OCI-LY7 (cell line): ENCODE data around the gene PLD1. TPM values are rescaled to one million over a fixed set of nuclear protein-coding genes. Genes with fewer than 3 reads are reported as not detected.

Experiments used
- BruUV-seq: library from RNA; stranded (reverse); fragments of 400-500 nt; replicated peaks from 2 replicates; lab custom pipeline; 2021; lab: Mats Ljungman, UMichigan
- CTCF ChIA-PET: fragments of 300-600 bp; sonication (Branson Sonifier 250); formaldehyde crosslinking; loops from one replicate; lab custom pipeline; 2022; ENCODE audit warnings: antibody characterized with exemption; ENCODE audit not compliant: unreplicated experiment; lab: Charles Lee
- POLR2A ChIA-PET: fragments of 300-600 bp; sonication (Branson Sonifier 250); formaldehyde crosslinking; loops from one replicate; lab custom pipeline; 2022; ENCODE audit warnings: antibody characterized with exemption; lab: Charles Lee
- DNase-seq: peaks from one replicate; pipeline ENCODE4 v3.0.0-alpha.2; 2015; ENCODE audit warnings: low spot score
- H2AFZ ChIP-seq: fragments of 200-600 bp; sonication (generic), shearing (Covaris generic); 2 replicates; pipeline ENCODE4 v1.6.1; 2014; ENCODE audit warnings: mild to moderate bottlenecking, antibody characterized with exemption, low read length, moderate library complexity
- H3K27ac ChIP-seq: fragments of 200-600 bp; sonication (generic); 2 replicates; pipeline ENCODE4 v1.5.1; 2014; ENCODE audit warnings: mixed run types, low read depth, mild to moderate bottlenecking, moderate library complexity, low read length, inconsistent platforms; ENCODE audit not compliant: poor library complexity, severe bottlenecking
- H3K36me3 ChIP-seq: fragments of 200-600 bp; sonication (generic); 2 replicates; pipeline ENCODE4 v1.6.1; 2014; ENCODE audit warnings: mild to moderate bottlenecking, antibody characterized with exemption, low read length, moderate library complexity, mixed read lengths; ENCODE audit not compliant: insufficient read depth
- H3K4me1 ChIP-seq: fragments of 200-600 bp; sonication (generic); 2 replicates; pipeline ENCODE4 v1.5.1; 2014; ENCODE audit warnings: mild to moderate bottlenecking, low read length; ENCODE audit not compliant: insufficient read depth, poor library complexity, severe bottlenecking
- H3K4me2 ChIP-seq: fragments of 200-600 bp; sonication (generic); 2 replicates; pipeline ENCODE4 v1.6.1; 2014; ENCODE audit warnings: mild to moderate bottlenecking, low read length
- H3K4me3 ChIP-seq: fragments of 200-600 bp; sonication (generic); 2 replicates; pipeline ENCODE4 v1.5.1; 2014; ENCODE audit warnings: mild to moderate bottlenecking, low read depth, low read length; ENCODE audit not compliant: poor library complexity, severe bottlenecking
- H3K79me2 ChIP-seq: fragments of 200-600 bp; sonication (generic); 2 replicates; pipeline ENCODE4 v1.6.1; 2016; ENCODE audit warnings: low read depth, mild to moderate bottlenecking, low read length, moderate library complexity, mixed read lengths; ENCODE audit not compliant: insufficient read depth
- H3K9me2 ChIP-seq: fragments of 200-600 bp; sonication (generic); 2 replicates; pipeline ENCODE4 v1.6.1; 2016; ENCODE audit warnings: mild to moderate bottlenecking, low read length, mixed read lengths; ENCODE audit not compliant: insufficient read depth
- H3K9me3 ChIP-seq: fragments of 200-600 bp; sonication (generic); 2 replicates; pipeline ENCODE4 v1.6.1; 2014; ENCODE audit warnings: mild to moderate bottlenecking, mixed run types, low read length, mixed read lengths
- H4K20me1 ChIP-seq: fragments of 200-600 bp; sonication (generic); 2 replicates; pipeline ENCODE4 v1.6.1; 2014; ENCODE audit warnings: mild to moderate bottlenecking, antibody characterized with exemption, low read length, moderate library complexity, mixed read lengths; ENCODE audit not compliant: insufficient read depth
- CTCF ChIP-seq: fragments of 200-600 bp; sonication (generic); conservative IDR thresholded peaks from 2 replicates; pipeline ENCODE4 v1.5.1; 2014; ENCODE audit warnings: mild to moderate bottlenecking, antibody characterized with exemption, low read length, moderate library complexity, mixed read lengths
- EZH2phosphoT487 ChIP-seq: fragments of 200-600 bp; sonication (generic); IDR thresholded peaks from 2 replicates; pipeline ENCODE4 v1.6.1; 2018; ENCODE audit warnings: low read depth, borderline replicate concordance, mild to moderate bottlenecking, mixed run types, antibody characterized with exemption, low read length, moderate library complexity, mixed read lengths
- intact Hi-C: fragments of 100-400 bp; cut with micrococcal nuclease; formaldehyde crosslinking; loops from one replicate; pipeline ENCODE4 v1.10.0; 2022; ENCODE audit not compliant: unreplicated experiment
- total RNA-seq, 2 experiments: library from RNA; depleted of rRNA in 1 of 2; stranded (reverse); fragments of >200 nt in 1 of 2; shearing (Covaris generic) in 1 of 2; gene quantifications; 2 replicates each; pipeline ENCODE4 v1.2.3, GENCODE V29; 2014 to 2022

The PLD1 gene
- total RNA-seq, 2 experiments from 2014 or later, result not detected

- Histone ChIP-seq H3K9me3 (no peaks in the 10 kb centered on the region), H3K4me1 (no peaks in the 10 kb centered on the region), H4K20me1 (no peaks in the 10 kb centered on the region), H3K36me3 (no peaks in the 10 kb centered on the region), H3K79me2 (no peaks in the 10 kb centered on the region), H3K4me2 (no peak overlapping the region), H3K9me2 (no peaks in the 10 kb centered on the region), H3K4me3 (no peak overlapping the region), H2AFZ (no peak overlapping the region), H3K27ac (no peak overlapping the region)
- ChIA-PET POLR2A (no interaction called here), CTCF (no interaction called here)
- TF ChIP-seq CTCF (no peak), EZH2phosphoT487 (no peak)
- BruUV-seq, result no TSS peak
- no peak for DNase-seq
- intact Hi-C loops, result no loop called here
Observed at GRCh38 chr3:171676601-171677175, 133.6 kb downstream of the PLD1 start.

GRCh38 chr3:171673951-171674350 is 136.3 kb downstream of the PLD1 start:
- H3K4me1 ChIP-seq, result no peaks in the 10 kb centered on the region
- TF ChIP-seq EZH2phosphoT487 (no peak), CTCF (no peak)
- BruUV-seq, result no TSS peak

GRCh38 chr3:171672538-171672937 is 137.7 kb downstream of the PLD1 start:
- POLR2A ChIA-PET, result interaction anchor here (0.8 kb wide), 1 partner anchor 19 kb away, joined by 3 read pairs; no protein-coding TSS in a partner anchor
- DNase-seq, result no peak
- H3K4me2 ChIP-seq, result no peak overlapping the region
- intact Hi-C loops, result no loop called here
- no peaks in the 10 kb centered on the region for H3K36me3 ChIP-seq
- no peaks in the 10 kb centered on the region for H3K79me2 ChIP-seq
- no peaks in the 10 kb centered on the region for H3K9me2 ChIP-seq
- TF ChIP-seq EZH2phosphoT487, result no peak
- TF ChIP-seq CTCF, result no peak
- H3K4me3 ChIP-seq, result no peak overlapping the region
- no peaks in the 10 kb centered on the region for H3K4me1 ChIP-seq
- H3K9me3 ChIP-seq, result no peaks in the 10 kb centered on the region
- no peak overlapping the region for H2AFZ ChIP-seq
- no peak overlapping the region for H3K27ac ChIP-seq
- no peaks in the 10 kb centered on the region for H4K20me1 ChIP-seq
- BruUV-seq, result no TSS peak
- CTCF ChIA-PET, result no interaction called here

More at GRCh38 chr3:171673951-171674350, 136.3 kb downstream of the PLD1 start:
- intact Hi-C loops, result no loop called here
- DNase-seq, result no peak
- Histone ChIP-seq H3K9me2 (no peaks in the 10 kb centered on the region), H3K4me2 (no peak overlapping the region), H3K4me3 (no peak overlapping the region), H2AFZ (no peak overlapping the region), H3K9me3 (no peaks in the 10 kb centered on the region), H4K20me1 (no peaks in the 10 kb centered on the region), H3K36me3 (no peaks in the 10 kb centered on the region), H3K79me2 (no peaks in the 10 kb centered on the region), H3K27ac (no peak overlapping the region)
- ChIA-PET POLR2A (no interaction called here), CTCF (no interaction called here)
